ENCODE data around the gene LRMDA. TPM values are rescaled to one million over a fixed set of nuclear protein-coding genes. Genes with fewer than 3 reads are reported as not detected.

The LRMDA gene
- total RNA-seq, 1 experiment from 2014 or later, result 4.8 TPM

DNA sequence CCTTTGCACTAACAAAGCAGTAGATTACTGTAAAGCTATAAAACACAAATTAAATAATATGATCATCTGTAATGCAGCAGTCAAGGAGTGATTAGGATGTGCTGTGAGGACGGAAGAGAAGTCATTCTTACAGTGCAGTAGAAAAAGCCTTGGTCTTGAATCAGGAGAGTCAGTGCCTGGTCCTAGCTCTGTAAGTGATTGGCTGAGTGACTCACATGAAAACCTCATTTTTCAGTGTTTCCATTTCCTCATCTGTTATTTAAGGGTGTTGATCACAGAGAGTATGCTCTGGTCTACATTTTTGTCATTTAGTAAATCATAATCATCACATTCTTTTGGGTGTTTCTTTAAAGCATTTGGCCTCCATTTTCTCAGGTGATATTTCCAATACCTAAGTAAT, 717.8 kb downstream of the LRMDA start:
- no peak overlapping the region for H3K9ac ChIP-seq (ENCODE audit: low read length)
- no TSS peak for BruUV-seq (replicated peaks)
- ChIA-PET RAD21 (ENCODE audit: low non-redundant PET in 1 of 2, low total read pairs in 2 of 2, uncharacterized antibody in 2 of 2, unreplicated experiment in 2 of 2) (no interaction called here), CTCF (no interaction called here), POLR2A (no interaction called here)
- no peaks in the 10 kb centered on the region for H3K4me1 ChIP-seq (ENCODE audit: control insufficient read depth in 1 of 2, insufficient read depth in 2 of 2, low read length in 2 of 2)
- no peak overlapping the region for H3K4me2 ChIP-seq (ENCODE audit: low read length)
- ATAC-seq, result no peak
- H3K27me3 ChIP-seq (ENCODE audit: insufficient read depth, low read length), result peaks cover 4% of the 10 kb centered on the region; the same call in 1 of the 2 replicates
- H3K36me3 ChIP-seq (ENCODE audit: control insufficient read depth in 1 of 2, insufficient read depth in 2 of 2, low read length in 2 of 2), result no peaks in the 10 kb centered on the region
- TF ChIP-seq POLR2A (IDR thresholded peaks at IDR 0.05; ENCODE audit: borderline replicate concordance, extremely low read depth, insufficient read depth, insufficient read length) (no peak), POLR2AphosphoS5 (IDR thresholded peaks at IDR 0.05; ENCODE audit: low read depth, low read length) (no peak), RAD21 (IDR thresholded peaks at IDR 0.05; ENCODE audit: low read depth) (no peak), ZNF274 (IDR thresholded peaks at IDR 0.05; ENCODE audit: low read depth, low read length) (no peak), FOSL1 (IDR thresholded peaks at IDR 0.05; ENCODE audit: low read depth) (no peak), ZBTB33 (IDR thresholded peaks at IDR 0.05; ENCODE audit: extremely low read depth, insufficient replicate concordance, low read length) (no peak), YY1 (IDR thresholded peaks at IDR 0.05; ENCODE audit: extremely low read depth, insufficient replicate concordance, low read depth, low read length) (no peak), EGR1 (IDR thresholded peaks at IDR 0.05; ENCODE audit: low read depth) (no peak), TCF7L2 (IDR thresholded peaks at IDR 0.05; ENCODE audit: borderline replicate concordance, extremely low read depth, insufficient read depth, insufficient read length) (no peak), EZH2 (IDR thresholded peaks at IDR 0.05) (no peak), ZFX (IDR thresholded peaks at IDR 0.05) (no peak)
- TF ChIP-seq, protein P1, sequence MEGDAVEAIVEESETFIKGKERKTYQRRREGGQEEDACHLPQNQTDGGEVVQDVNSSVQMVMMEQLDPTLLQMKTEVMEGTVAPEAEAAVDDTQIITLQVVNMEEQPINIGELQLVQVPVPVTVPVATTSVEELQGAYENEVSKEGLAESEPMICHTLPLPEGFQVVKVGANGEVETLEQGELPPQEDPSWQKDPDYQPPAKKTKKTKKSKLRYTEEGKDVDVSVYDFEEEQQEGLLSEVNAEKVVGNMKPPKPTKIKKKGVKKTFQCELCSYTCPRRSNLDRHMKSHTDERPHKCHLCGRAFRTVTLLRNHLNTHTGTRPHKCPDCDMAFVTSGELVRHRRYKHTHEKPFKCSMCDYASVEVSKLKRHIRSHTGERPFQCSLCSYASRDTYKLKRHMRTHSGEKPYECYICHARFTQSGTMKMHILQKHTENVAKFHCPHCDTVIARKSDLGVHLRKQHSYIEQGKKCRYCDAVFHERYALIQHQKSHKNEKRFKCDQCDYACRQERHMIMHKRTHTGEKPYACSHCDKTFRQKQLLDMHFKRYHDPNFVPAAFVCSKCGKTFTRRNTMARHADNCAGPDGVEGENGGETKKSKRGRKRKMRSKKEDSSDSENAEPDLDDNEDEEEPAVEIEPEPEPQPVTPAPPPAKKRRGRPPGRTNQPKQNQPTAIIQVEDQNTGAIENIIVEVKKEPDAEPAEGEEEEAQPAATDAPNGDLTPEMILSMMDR (IDR thresholded peaks at IDR 0.05 in 2 of 3, conservative IDR thresholded peaks at IDR 0.05 in 1 of 3; ENCODE audit: borderline replicate concordance in 1 of 3, insufficient read depth in 1 of 3, low read depth in 2 of 3, low read length in 2 of 3), result no peak
- TF ChIP-seq, protein P2, sequence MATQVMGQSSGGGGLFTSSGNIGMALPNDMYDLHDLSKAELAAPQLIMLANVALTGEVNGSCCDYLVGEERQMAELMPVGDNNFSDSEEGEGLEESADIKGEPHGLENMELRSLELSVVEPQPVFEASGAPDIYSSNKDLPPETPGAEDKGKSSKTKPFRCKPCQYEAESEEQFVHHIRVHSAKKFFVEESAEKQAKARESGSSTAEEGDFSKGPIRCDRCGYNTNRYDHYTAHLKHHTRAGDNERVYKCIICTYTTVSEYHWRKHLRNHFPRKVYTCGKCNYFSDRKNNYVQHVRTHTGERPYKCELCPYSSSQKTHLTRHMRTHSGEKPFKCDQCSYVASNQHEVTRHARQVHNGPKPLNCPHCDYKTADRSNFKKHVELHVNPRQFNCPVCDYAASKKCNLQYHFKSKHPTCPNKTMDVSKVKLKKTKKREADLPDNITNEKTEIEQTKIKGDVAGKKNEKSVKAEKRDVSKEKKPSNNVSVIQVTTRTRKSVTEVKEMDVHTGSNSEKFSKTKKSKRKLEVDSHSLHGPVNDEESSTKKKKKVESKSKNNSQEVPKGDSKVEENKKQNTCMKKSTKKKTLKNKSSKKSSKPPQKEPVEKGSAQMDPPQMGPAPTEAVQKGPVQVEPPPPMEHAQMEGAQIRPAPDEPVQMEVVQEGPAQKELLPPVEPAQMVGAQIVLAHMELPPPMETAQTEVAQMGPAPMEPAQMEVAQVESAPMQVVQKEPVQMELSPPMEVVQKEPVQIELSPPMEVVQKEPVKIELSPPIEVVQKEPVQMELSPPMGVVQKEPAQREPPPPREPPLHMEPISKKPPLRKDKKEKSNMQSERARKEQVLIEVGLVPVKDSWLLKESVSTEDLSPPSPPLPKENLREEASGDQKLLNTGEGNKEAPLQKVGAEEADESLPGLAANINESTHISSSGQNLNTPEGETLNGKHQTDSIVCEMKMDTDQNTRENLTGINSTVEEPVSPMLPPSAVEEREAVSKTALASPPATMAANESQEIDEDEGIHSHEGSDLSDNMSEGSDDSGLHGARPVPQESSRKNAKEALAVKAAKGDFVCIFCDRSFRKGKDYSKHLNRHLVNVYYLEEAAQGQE (IDR thresholded peaks at IDR 0.05; ENCODE audit: low read depth), result no peak
- intact Hi-C loops (cut with micrococcal nuclease), result loop anchor here (5.0 kb wide), 1 partner anchor 353 kb away; no protein-coding TSS in a partner anchor
- H3K27ac ChIP-seq (ENCODE audit: low read depth, low read length), result no peak overlapping the region
- H3K4me3 ChIP-seq (replicated peaks in 1 of 2; ENCODE audit: low read depth in 1 of 2, low read length in 2 of 2), result no peak overlapping the region
- no peak for DNase-seq (ENCODE audit: low read depth, low spot score)
- H2AFZ ChIP-seq (ENCODE audit: low read depth, low read length, poor library complexity, severe bottlenecking), result no peak overlapping the region
- no peaks in the 10 kb centered on the region for H4K20me1 ChIP-seq (ENCODE audit: insufficient read depth)
- H3K9me2 ChIP-seq (ENCODE audit: insufficient read depth), result no peaks in the 10 kb centered on the region
- H3K79me2 ChIP-seq (ENCODE audit: insufficient read depth, low read length), result no peaks in the 10 kb centered on the region
- no peaks in the 10 kb centered on the region for H3K9me3 ChIP-seq (ENCODE audit: control insufficient read depth in 1 of 2, insufficient read depth in 1 of 2, low read depth in 1 of 2, low read length in 2 of 2)

Measured in HCT116 (cell line).